GM03348 (cell line): ENCODE data around the gene IQCN.

ENCODE experiments used
- DNase-seq: peaks from one replicate; pipeline ENCODE4 v3.0.0; 2012; ENCODE audit warnings: low spot score

Gene IQCN

DNA sequence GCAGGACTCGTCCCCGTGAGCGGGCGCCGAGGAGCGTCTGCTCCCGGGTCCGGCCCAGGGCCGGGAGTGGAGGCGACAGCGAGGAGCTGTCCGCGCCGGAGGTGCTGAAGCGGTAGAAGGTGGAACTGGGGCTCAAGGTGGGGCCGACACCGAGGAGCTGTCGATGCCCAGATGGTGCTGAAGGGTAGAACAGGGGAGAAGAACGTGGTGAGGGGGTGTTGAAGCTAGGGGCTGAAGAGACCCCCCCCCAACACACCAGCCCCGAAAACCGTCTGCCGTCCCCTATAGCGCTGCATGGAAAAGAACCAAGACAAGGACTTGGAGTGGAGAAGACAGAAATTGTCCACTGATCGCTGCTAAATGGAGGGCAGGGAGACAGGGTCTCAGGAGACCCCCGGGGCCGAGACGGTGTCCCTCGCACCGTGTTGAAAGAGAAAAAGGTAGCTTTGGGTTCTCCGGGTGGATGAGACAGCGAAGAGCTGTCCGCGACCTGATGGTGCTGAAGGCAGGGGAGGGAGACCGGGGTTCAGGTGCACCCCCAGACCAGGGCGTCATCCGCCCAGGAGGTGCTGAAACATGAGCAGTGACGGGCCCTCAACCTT is 40.9 kb downstream of the IQCN start:
- peak; percentile 79 for DNase-seq

DNA sequence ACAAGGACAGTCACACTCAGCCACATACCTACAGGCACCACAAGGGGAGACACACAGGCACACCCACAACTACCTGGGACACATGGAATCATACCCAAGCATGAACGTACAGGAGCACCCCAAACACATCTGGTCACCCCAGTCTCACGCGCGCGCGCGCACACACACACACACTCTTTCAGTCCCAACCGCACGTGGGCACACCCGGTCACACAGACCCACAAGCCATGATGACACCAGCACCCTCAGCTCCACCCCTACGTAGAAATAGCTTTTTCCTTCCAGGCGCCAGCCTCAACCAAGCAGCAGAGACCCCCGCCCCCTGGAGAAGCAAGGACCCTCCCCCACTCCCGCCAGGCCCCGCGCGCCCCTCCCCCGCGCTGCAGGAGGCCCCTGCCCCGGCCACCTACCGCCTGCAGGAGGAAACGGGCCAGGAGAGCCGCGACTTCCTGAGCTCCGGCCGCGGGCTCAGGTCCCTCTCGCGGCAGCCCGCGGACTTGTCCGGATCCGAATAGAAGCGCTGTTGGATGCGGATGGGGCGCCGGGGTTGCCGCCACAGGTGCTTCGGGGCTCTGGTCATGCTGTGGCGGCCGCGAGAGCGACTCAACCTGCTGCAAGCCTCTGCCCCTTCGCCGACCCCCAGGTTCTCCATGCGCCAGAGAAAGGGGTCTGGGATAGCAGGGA is 41.6 kb downstream of the IQCN start:
- DNase-seq: no peak

DNA sequence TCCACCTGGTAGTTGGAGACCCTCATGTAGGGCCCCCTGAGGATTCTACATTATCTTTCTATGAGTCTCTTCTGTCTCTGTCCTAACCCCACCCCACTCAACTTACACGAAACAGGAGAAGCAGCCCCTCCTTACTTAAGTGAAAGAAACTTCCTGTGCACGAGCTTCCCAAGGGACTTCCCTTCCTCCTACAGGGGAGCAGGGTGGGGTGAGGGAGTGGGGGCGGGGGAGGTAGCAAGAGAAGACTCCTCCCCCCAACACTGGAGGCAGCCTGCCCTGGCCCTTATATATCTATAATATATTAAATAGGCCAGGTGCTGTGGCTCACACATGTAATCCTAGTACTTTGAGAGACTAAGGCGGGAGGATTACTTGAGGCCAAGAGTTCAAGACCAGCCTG is 42.5 kb downstream of the IQCN start:
- no peak for DNase-seq

DNA sequence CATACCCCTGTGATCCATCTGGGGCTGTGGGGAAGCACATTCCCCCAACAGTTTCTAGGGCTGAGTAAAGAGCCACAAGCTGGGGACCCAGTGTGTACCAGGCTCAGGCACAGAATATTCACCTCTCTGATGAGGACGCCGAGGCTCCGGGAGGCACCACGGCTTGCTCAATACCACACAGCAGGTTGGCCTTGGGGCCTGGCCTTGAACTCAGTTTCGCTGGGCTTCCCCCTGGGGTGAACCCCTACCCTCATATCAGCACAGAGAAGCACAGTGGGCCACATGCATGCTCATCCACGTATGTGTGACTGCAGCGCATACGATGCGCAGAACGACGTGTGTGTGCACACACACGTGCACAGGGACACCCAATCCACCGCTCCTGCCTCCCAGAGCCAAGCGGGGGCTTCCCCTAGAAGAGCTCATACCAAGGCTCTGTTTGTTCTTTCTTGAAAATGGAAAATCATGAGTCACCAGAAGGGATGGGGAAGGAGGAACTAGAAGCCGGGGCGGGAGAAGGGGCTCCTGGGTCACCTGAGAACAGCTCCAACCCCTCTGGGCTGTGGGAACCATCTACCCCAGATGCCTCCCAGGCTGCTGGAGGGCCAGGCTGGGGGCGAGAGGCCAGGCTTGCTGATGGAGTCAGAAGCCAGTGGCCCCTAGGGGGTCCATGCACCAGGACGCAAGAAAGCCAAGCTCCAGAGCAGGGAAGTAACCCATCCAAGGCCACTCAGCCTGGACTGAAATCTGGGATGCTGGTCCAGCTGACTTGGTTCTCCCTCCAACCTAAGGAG is 43.1 kb downstream of the IQCN start:
- DNase-seq: no peak

DNA sequence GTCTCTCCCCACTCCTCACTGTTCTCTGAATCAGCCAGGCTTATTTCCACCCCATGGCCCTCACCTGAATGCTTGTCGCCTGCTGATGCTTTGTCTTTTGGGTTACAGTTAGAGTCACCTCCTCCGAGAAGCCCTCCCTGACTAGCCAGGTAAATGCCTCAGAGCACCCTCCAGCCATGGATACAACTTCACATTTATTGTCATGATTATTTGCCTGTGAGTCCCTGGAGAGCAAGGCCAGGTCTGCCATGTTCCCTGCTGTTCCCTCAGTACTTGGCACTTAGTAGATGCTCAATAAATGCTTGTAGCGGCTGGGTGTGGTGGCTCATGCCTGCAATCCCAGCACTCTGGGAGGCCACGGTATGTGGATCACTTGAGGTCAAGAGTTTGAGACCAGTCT is 44.3 kb downstream of the IQCN start:
- DNase-seq: no peak

DNA sequence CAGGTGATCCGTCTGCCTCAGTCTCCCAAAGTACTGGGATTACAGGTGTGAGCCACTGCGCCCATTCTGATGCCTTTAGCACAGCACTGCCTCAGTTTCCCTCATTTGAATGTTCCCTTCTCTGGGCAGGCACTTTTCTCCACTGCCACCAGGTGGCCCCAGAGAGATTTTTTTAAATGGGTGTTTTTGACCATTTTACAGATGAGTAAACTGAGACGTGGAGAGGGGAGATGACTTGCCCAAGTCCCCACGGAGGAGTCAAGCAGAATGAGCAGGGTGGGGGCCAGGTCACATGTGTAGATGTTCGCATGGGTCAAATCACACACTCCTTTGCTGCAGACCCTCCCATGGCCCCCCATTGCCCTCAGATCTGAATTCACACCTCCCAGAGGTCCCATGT is 44.8 kb downstream of the IQCN start:
- DNase-seq: no peak

DNA sequence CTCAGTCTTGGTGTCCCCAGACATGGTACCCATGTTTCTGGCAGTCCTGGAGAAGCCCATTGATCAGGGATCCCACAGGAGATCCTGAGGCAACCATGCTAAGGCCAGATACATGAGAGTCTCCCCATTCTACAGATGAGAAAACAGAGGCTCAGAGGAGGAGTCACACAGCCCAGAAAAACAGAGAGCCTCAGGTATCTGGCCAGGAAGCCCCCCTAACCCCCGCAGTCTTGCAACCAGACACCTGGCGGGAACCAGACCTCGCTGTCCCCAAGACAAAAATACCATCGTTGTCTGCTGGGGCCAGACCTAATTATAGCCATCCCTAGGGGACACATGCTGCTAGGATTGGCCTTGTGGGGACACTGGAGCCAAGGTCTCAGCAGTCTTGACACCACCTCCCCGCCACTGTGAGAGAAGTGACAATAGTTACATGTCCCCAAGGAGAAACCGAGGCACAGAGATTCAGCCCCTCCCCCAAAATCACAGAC is 46.4 kb downstream of the IQCN start:
- DNase-seq: no peak

DNA sequence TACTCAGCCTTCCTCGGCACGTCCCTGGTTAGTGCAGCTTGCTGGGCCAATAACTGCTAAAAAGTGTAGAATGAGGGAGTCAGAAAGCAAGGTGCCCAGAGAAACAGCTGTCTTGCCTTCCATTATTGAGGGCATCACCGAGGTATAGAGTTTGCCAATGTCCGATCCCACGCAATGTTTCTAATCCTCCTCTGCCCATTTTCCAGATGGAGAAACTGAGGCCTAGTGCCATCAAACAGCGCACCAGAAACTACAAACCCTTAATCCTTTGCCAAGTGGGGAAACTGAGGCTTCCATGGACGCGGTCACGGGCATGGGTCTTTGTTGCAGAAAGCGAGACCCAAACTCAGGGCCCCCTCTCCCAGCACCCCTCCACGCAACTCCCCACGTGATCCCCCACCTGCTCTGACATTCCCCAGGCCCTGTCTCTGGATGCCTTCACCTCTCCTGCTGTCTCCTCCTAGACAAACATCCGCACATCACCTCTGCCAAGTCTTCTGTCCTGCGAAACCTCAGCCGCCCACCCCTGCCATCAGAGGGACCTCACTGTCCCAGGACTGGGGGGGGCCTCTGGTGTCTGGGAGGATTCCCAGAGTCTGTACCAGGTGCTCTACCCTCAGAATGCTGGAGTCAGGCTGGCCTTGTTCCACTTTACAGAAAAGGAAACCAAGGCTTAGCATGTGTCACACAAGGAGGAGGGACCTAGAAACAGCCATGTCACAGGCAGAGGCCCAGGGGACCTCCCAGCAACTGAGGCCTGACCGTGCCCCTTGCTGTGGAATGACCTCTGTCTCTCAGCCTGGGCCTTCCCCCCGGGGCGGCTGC is 47.1 kb downstream of the IQCN start:
- DNase-seq: no peak

DNA sequence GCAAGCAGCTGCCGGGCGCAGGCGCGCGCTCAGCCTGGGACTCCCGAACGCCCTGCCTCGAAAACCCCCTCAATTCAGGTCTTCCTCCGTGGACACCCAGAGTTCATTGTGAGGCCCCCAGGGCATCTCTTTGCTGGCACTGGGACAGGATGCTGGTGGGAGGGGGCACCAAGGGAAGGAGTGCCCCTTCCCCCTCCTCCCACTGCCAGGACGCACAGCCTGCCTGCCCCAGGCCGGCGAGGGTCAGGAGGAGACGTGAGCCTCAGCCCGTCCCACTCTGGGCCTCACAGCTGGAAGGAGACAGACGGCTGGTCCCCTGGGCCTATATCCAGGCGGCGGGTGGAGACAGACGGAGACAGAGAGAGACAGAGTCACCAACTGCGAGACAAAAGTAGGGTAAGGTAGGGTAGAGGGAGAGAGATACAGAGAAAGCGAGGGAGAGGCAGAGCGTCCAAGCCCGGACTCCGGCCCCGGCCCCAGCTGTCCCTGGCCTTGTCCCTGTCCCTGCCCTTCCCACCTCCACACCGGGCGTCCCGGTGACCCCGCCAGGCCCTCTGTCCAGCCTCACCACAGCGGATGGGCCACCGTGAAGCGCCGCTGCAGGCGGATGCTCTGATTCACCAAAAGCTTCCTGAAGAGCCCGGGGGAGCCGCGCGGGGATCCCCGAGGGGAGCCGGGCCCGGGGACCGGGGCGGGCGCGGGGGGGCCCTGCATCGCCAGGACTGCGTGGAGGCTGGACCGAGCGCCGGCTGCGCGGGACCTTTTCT is 48.4 kb downstream of the IQCN start, which contains the start of gene PDE4C:
Gene PDE4C, minus strand, starts transcription at position 737 of the 767 bp plus-strand sequence. Its CDS starts 23 bp downstream, at position 714.
- DNase-seq: no peak

DNA sequence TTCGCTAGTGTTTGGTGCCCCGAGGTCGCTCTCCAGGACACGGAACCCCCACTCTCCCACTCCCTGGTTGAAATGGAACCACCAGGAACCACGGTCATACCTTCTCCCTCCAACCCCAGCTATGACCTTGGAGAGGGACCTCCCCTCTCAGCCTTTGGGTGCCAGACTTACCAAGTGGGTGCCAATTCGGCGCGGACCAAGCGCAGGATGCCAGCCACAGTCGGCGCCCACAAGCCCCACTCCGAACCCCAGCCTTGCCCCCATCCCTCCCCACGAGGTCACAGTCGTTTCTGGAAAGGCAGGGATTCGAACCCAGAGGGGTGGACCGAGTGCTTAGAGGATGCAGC is 48.9 kb downstream of the IQCN start:
- DNase-seq: no peak

DNA sequence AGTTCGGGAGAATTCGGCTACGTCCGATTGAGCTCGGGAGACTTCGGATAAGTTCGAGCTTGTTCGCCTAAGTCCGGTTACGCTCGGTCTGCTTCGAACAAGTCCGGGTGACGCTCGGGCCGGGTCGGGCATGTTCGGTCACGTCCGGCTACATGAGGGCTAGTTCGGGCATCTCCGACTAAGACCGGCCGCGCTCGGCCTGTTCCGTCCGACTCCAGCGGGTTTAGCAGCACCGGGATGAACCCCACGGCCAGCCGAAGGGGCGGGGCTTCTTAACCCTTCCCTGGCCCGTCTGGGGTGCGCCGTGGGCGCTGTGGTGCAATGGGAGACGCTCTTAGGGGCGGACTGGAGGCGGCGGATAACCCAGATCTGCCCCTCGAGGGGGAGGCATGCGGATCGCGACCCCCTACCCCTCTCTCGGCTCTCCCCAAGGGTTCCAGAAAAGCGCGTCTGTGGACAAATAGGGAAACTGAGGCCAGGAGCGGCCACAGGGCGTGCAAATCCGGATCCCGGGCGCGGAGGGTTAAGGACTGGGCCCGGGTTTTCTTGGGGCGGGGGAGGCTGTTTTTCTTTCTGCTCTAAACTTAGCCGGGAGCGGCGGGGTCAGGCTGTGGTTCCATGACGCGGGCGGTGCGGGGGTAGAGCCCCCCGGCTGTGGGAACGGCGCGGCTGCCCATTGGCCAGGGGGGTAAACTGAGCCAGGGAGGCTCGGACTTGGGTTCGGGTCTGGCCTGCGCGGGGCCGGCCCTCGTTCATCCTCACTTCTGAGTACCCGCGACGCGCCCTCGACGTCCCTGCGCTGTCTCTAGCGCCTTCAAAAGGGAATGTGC is 49.5 kb downstream of the IQCN start:
- peak; percentile 99 for DNase-seq

DNA sequence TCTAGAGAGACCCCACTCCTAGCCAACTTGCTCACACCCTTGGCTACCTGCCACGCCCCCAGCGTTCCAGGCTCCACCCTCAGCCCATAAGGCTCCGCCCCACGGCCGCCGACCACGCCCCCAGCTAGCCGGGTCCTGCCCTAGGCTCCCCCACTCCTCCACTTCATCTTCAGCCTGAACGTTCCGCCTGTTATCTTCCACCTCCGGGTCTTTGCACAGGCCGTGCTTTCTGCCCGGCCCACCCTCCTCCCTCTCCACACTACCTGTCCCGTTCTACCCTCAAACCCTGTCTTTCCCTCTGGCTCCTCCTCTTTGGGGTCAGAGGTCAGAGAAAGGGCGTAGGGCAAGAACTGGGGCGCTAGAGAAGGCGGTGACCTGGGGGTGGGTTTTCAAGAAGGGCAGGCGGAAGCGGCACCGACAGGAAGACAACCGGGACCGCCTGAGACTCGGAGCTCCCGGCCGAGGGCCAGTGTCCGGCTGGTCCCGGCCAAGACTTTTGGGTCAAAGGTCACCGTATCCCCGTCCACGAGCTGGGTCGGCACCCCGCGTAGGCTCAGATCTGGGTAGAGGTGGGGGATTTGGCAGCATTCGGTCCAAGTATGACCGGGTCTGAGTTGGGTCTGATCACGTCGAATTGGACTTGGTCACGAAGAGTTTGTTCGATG is 50.3 kb downstream of the IQCN start:
- no peak for DNase-seq

DNA sequence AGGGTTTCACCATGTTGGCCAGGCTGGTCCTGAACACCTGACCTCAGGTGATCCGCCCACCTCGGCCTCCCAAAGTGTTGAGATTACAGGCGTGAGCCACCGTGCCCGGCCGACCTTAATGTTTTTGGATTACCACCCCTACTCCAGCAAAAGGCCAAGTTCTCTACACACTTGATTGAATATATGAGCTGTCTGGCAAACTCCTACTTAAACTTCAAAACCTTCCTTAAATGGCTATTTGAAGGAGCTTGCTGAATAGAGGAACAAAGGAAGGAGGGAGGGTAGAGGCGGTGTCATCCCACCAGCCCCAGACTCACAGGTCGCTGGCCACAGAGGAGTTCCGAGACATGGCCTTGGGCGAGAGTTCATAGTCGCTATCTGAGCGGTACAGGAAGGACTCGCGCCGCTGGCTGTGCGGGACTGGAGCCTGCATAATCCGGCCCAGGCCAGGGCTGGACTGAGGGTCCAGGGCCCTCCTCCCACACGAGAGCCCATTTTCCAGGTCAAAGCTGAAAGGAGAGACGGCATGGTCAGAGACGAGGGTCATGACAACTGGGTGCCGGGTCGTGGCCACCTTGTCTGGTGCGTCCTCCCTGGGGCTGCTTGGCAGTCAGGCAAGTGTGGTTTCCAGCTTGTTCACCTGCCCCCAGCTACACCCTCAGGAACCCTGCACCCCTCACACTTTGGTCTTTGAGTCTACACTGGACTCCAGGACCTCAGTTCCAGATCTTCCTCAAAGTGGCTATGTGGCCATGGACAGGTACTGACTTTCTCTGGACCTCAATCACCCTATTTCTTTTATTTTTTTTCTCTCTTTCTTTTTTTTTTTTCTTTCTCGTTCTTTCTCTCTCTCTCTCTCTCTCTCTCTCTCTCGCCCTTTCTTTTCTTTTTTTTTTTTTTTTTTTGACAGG is 52.2 kb downstream of the IQCN start:
- no peak for DNase-seq

DNA sequence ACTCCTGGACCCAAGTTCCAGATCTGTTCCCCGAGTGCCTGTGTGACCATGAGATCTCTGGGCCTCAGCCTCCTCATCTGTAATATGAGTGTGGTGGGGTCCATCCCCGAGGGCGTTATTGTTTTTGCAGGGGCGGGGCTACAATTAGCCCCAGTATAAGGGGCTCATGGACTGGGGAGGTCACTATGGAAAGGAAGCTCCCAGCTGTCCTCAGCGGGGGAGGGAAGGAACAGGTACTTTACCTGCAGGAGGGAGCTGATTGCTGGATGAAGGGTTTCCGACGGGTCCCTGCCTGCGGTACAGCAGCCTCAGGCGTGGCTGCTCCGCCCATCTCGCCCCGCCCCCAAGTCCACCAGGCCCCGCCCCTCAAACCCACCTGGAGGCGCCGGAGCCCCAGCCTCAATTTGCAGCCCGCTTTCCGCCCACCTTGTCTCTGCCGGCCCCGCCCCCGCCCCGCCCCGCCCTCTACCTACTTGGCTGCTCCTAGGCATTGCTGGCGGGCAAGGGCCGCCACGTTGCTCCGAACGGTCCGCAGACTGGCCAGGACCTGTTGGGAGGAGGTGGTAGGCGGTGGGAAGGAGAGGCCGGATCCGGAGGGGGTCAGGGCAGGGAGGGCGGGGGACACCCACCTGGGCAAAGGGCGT is 53.5 kb downstream of the IQCN start:
- no peak for DNase-seq

DNA sequence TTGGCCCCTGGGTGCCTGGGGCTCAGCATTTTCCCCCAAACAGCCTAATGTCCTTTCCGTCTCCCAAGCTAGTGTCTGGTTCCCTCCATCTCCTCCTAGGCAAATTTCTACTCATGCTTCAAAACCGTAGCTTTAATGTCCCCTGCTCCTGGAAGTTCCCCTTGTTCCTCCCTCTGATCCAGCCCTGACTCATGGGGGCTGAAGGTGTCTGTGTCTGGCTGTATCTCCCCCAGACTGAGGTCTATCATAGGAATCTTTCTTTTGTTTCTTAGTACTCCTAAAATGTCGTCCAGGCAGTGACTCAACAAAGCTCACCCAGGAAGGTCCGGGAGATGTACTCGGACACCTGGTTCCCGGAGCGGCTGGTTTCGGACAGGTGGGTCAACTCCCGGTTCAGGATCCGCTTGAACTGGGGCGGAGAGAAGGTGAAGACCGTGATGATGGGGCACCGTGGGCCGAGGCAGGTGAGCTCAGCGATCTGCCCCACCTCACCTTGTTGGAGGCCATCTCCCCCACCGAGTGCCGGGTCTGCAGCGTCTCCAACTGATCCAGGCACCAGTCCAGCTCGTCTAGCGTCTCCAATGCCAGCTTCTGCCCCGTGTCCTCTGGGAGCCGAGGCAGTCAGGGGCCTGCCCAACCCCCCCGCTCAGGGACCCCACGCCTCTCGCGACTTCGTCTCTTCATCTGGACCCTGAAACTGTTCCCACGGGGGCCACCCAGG is 54.2 kb downstream of the IQCN start:
- no peak for DNase-seq

DNA sequence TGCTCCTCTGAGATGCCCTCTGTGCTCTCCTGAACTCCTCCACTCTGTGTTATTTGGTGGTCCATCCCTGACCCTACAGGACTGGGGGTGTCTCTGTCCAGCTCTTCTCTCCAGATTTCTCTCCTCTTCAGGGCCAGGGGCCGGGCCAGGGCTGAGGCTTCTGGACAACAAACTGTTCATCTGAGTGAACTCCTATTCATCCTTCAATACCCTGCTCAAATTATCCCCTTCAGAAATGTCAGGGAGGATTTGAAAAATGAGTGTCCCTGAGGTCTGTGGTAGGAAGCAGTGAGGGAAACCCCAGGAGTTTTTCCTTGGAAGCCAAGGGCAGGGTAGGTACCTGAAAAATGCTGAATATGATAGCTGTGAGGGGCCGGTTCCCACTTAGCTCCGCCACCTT is 55.7 kb downstream of the IQCN start:
- DNase-seq: no peak

DNA sequence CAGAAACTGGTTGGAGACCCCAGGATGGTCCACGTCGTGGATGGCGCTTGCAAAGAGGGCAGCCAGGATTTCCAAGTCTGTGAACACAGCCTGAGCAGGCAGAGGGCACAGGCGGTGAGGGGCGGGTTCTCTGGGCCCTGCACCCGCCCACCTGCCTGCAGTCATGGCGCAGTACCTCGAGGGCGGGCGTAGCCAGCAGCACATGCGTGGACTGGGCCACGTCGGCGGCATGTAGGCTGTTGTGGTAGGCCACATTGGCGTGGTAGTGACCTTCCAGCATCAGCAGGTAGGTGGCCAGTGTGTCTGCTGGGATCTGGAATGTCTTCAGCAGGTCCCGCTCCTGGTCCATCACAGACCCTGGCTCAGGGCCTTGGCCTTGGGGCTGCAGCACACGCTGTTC is 56.1 kb downstream of the IQCN start:
- DNase-seq: no peak

DNA sequence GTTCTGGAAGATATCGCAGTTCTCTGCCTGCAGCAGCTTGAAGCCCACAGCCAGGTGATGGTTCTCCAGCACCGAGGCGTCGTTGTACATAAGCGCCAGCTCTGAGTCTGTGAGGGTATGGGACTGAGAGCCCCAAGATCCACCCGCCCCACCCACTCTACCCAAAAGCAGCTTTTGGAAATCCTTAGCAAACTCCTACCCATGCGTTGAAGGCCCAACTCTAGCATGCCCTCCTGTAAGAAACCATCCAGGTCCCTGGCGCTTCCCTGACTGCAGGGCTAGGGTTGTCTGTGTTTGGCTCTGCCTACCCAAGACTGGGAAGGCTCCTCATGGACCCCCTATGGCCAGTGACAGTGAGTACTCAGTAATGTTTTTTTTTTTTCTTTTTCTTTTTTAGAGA is 57.5 kb downstream of the IQCN start:
- DNase-seq: no peak
